Smooth muscle cell (in vitro differentiated cells): ENCODE measurements around the gene NTNG2. TPM values are rescaled to one million over a fixed set of nuclear protein-coding genes. Genes with fewer than 3 reads are reported as not detected.

ENCODE experiments used
- DNase-seq: peaks from one replicate; lab custom pipeline; 2025; ENCODE audit not compliant: unreplicated experiment; lab: John Stamatoyannopoulos, UW
- H2AFZ ChIP-seq: fragments of 200-600 bp; sonication (generic); 2 replicates; pipeline ENCODE4 v1.6.0; 2016; ENCODE audit warnings: antibody characterized with exemption, low read depth, mild to moderate bottlenecking
- H3F3A ChIP-seq: fragments of 200-600 bp; sonication (generic); 2 replicates; pipeline ENCODE4 v1.6.0; 2017; ENCODE audit warnings: antibody characterized with exemption, low read depth
- H3K27ac ChIP-seq: fragments of 200-600 bp; sonication (generic); 2 replicates; pipeline ENCODE4 v1.5.1; 2016; ENCODE audit warnings: low read depth, mild to moderate bottlenecking
- H3K27me3 ChIP-seq: fragments of 200-600 bp; sonication (generic); 2 replicates; pipeline ENCODE4 v1.6.1; 2016; ENCODE audit warnings: low read depth, mild to moderate bottlenecking
- H3K36me3 ChIP-seq: fragments of 200-600 bp; sonication (generic); 2 replicates; pipeline ENCODE4 v1.5.1; 2016; ENCODE audit warnings: low read depth
- H3K4me1 ChIP-seq: fragments of 200-600 bp; sonication (generic); 2 replicates; pipeline ENCODE4 v1.5.1; 2016; ENCODE audit warnings: low read depth
- H3K4me2 ChIP-seq: fragments of 200-600 bp; sonication (generic); 2 replicates; pipeline ENCODE4 v1.6.0; 2016; ENCODE audit warnings: mild to moderate bottlenecking
- H3K4me3 ChIP-seq: fragments of 200-600 bp; sonication (generic); 2 replicates; pipeline ENCODE4 v1.5.1; 2016; ENCODE audit warnings: mild to moderate bottlenecking
- H3K79me2 ChIP-seq: fragments of 200-600 bp; sonication (generic); 2 replicates; pipeline ENCODE4 v1.6.0; 2016; ENCODE audit warnings: low read depth, mild to moderate bottlenecking
- H3K9ac ChIP-seq: fragments of 200-600 bp; sonication (generic); 2 replicates; pipeline ENCODE4 v1.6.0; 2016; ENCODE audit warnings: low read depth
- H3K9me3 ChIP-seq: fragments of 200-600 bp; sonication (generic); replicated peaks from 2 replicates; pipeline ENCODE4 v1.5.1; 2016; ENCODE audit warnings: low read depth
- H4K20me1 ChIP-seq: fragments of 200-600 bp; sonication (generic); 2 replicates; pipeline ENCODE4 v1.6.0; 2016; ENCODE audit warnings: low read depth
- WGBS: methylation state at CpG from one replicate; pipeline ENCODE4 v1.1.7; 2016; ENCODE audit warnings: low lambda C conversion rate; 5-methylcytosine and 5-hydroxymethylcytosine counted together
- polyA plus RNA-seq: library from polyadenylated mRNA; unstranded; fragments of >200 nt; fragmentation: Nextera tagmentation; extraction: Ambion mirVana; gene quantifications from 2 replicates; pipeline ENCODE4 v1.2.1, GENCODE V29; 2016
- total RNA-seq: library from RNA; depleted of rRNA; stranded (reverse); fragments of >200 nt; gene quantifications from 2 replicates; pipeline ENCODE4 v1.2.3, GENCODE V29; 2014
- TF ChIP-seq, protein P1 (sequence below): fragments of 200-600 bp; sonication (generic); IDR thresholded peaks from 2 replicates; pipeline ENCODE4 v1.5.1; 2017; ENCODE audit warnings: borderline replicate concordance, mild to moderate bottlenecking, antibody characterized with exemption; ENCODE audit not compliant: insufficient read depth, poor library complexity, severe bottlenecking

The NTNG2 gene
- total and polyA plus RNA-seq, 2 experiments from 2014 or later = 0.36 to 1.0 TPM

DNA sequence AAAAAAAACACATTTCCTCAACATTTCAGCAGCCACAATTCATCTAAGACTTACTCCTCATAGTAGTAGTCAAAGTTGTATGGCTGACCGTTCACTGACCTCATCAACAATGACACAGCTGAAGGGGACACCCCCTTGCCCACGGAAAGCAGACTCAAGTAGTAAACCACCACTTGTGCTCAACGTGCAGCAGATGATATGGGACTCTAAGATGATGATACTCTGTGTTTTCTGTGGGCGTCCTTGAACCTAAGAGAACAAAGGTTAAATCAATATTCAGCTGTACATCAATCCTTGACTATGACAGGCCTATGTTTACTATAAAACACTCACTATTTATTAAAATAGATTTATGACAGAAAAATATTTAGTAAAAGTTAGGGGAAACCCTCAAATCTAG, 121.3 kb downstream of the NTNG2 start:
- TF ChIP-seq, protein P1, sequence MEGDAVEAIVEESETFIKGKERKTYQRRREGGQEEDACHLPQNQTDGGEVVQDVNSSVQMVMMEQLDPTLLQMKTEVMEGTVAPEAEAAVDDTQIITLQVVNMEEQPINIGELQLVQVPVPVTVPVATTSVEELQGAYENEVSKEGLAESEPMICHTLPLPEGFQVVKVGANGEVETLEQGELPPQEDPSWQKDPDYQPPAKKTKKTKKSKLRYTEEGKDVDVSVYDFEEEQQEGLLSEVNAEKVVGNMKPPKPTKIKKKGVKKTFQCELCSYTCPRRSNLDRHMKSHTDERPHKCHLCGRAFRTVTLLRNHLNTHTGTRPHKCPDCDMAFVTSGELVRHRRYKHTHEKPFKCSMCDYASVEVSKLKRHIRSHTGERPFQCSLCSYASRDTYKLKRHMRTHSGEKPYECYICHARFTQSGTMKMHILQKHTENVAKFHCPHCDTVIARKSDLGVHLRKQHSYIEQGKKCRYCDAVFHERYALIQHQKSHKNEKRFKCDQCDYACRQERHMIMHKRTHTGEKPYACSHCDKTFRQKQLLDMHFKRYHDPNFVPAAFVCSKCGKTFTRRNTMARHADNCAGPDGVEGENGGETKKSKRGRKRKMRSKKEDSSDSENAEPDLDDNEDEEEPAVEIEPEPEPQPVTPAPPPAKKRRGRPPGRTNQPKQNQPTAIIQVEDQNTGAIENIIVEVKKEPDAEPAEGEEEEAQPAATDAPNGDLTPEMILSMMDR = no peak
- peaks cover 46% of the 10 kb centered on the region for H3K36me3 ChIP-seq
- H4K20me1 ChIP-seq = peaks cover 60% of the 10 kb centered on the region
- no peaks in the 10 kb centered on the region for H3K27me3 ChIP-seq
- H2AFZ ChIP-seq = no peak overlapping the region
- no peaks in the 10 kb centered on the region for H3F3A ChIP-seq
- WGBS = 93% methylated on average over 4 of the region's 4 CpGs
- no peaks in the 10 kb centered on the region for H3K9me3 ChIP-seq
- no peak overlapping the region for H3K9ac ChIP-seq
- H3K4me1 ChIP-seq = no peaks in the 10 kb centered on the region
- H3K79me2 ChIP-seq = peaks cover 3% of the 10 kb centered on the region
- H3K4me3 ChIP-seq = no peak overlapping the region
- H3K27ac ChIP-seq = peak overlapping the region; percentile 13
- H3K4me2 ChIP-seq = no peak overlapping the region
- DNase-seq = no peak

DNA sequence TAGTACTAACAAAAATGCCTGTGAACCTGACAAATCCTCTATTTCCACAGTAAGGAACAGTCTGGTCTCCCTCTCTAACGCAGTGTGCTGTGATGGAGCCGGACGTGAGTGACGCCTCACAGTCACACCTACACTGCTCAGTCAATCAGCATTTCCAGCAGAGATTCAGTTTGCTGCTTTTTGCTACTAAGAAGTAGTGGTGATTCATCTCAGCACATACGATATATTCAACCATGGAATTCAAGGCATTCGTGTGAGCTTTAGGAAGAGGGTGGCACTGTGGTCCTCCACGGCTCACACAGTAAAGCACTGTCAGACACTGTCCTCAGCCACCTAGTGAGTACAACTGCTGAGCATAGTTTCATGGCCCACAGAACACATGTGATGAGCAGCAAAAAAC, 122.0 kb downstream of the NTNG2 start:
- TF ChIP-seq, protein P1 = no peak
- H3K9me3 ChIP-seq = no peaks in the 10 kb centered on the region
- peaks cover 3% of the 10 kb centered on the region for H3K79me2 ChIP-seq
- no peak overlapping the region for H3K9ac ChIP-seq
- WGBS = 70% methylated on average over 7 of the region's 7 CpGs
- no peaks in the 10 kb centered on the region for H3K27me3 ChIP-seq
- no peak overlapping the region for H3K4me2 ChIP-seq
- no peak overlapping the region for H3K4me3 ChIP-seq
- H3K27ac ChIP-seq = peak overlapping the region; percentile 13
- no peaks in the 10 kb centered on the region for H3F3A ChIP-seq
- peaks cover 60% of the 10 kb centered on the region for H4K20me1 ChIP-seq
- no peak overlapping the region for H2AFZ ChIP-seq
- no peaks in the 10 kb centered on the region for H3K4me1 ChIP-seq
- no peak for DNase-seq
- peaks cover 45% of the 10 kb centered on the region for H3K36me3 ChIP-seq

DNA sequence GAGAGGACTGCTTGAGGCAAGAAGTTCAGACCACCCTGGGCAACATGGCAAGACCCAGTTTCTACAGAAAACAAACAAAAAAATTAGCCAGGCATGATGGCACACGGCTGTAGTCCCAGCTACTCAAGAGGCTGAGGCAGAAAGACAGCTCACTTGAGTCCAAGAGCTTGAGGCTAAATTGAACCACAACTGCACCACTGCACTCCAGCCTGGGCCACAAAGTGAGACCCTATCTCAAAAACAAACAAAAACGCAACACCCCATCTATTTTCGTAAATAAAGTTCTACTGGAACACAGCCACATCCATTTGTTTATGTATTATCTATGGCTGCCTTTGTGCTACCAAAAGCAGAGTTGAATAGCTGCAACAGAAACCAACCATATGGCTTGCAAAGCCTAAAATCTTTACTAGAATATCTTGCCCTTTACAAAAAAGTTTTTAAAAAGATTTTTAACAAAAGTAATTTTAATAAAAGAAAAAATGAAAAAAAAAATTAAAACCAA, 125.5 kb downstream of the NTNG2 start:
- TF ChIP-seq, protein P1 = no peak
- no peak overlapping the region for H3K27ac ChIP-seq
- no peaks in the 10 kb centered on the region for H3K79me2 ChIP-seq
- H3K9ac ChIP-seq = no peak overlapping the region
- H3F3A ChIP-seq = no peaks in the 10 kb centered on the region
- H3K4me2 ChIP-seq = no peak overlapping the region
- H4K20me1 ChIP-seq = peaks cover 73% of the 10 kb centered on the region
- peaks cover 19% of the 10 kb centered on the region for H3K36me3 ChIP-seq
- WGBS = 98% methylated on average over 3 of the region's 3 CpGs
- no peaks in the 10 kb centered on the region for H3K27me3 ChIP-seq
- no peak overlapping the region for H2AFZ ChIP-seq
- no peaks in the 10 kb centered on the region for H3K4me1 ChIP-seq
- H3K4me3 ChIP-seq = no peak overlapping the region
- no peaks in the 10 kb centered on the region for H3K9me3 ChIP-seq
- no peak for DNase-seq

DNA sequence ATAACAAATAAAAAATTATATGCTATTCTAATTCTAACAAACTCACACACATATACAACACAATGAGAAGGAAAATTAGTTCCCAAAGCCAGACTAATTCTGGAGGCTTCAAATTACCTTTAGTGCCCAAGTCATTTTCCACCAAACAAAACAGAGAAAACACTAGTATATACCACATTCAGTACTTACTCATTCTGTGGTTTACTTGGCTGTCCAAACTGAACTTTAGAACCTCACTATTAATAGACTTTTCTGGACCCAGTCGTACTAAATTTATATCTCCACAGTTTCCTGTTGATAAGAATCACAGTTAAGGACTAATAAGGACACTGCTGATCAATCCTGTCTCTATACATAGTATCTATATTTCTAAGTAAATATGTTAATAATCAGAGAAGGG, 126.5 kb downstream of the NTNG2 start:
- Histone ChIP-seq H3K4me1 (no peaks in the 10 kb centered on the region), H3K4me3 (no peak overlapping the region), H3K4me2 (no peak overlapping the region), H2AFZ (no peak overlapping the region), H3K27me3 (no peaks in the 10 kb centered on the region), H3K9ac (no peak overlapping the region), H3K27ac (no peak overlapping the region), H3F3A (no peaks in the 10 kb centered on the region), H3K36me3 (peaks cover 15% of the 10 kb centered on the region), H3K9me3 (no peaks in the 10 kb centered on the region), H4K20me1 (peaks cover 70% of the 10 kb centered on the region), H3K79me2 (peaks cover 7% of the 10 kb centered on the region)
- TF ChIP-seq, protein P1 = no peak
- DNase-seq = no peak
- 48% methylated on average over 1 of the region's 1 CpG for WGBS
